Mesothelial cell of epicardium (in vitro differentiated cells): ENCODE results near the gene PSMD12. TPM values are rescaled to one million over a fixed set of nuclear protein-coding genes. Genes with fewer than 3 reads are reported as not detected.

Experiments
- DNase-seq, 2 experiments: peaks; one replicate each; pipeline ENCODE4 v3.0.0; 2021; ENCODE audit warnings: low spot score in 2 of 2; ENCODE audit not compliant: unreplicated experiment in 2 of 2
- H3K27ac Mint-ChIP-seq: 2 replicates; pipeline ENCODE4 v1.8.0; 2021; ENCODE audit warnings: mixed read lengths
- H3K27me3 Mint-ChIP-seq: 2 replicates; pipeline ENCODE4 v1.8.0; 2021; ENCODE audit warnings: low read depth, mixed read lengths
- H3K36me3 Mint-ChIP-seq: 2 replicates; pipeline ENCODE4 v1.8.0; 2021; ENCODE audit warnings: mixed read lengths
- H3K4me1 Mint-ChIP-seq: 2 replicates; pipeline ENCODE4 v1.8.0; 2021; ENCODE audit warnings: mixed read lengths
- H3K4me3 Mint-ChIP-seq: 2 replicates; pipeline ENCODE4 v1.8.0; 2021; ENCODE audit warnings: mild to moderate bottlenecking, moderate library complexity, mixed read lengths
- H3K9me3 Mint-ChIP-seq: 2 replicates; pipeline ENCODE4 v1.8.0; 2021; ENCODE audit warnings: mixed read lengths
- total RNA-seq: library from RNA; stranded (reverse); gene quantifications from 3 replicates; pipeline ENCODE4 v1.2.1, GENCODE V29; 2021
- TF ChIP-seq, protein P1 (sequence below): fragments of 200-600 bp; sonication (generic); IDR thresholded peaks from one replicate; pipeline ENCODE4 v1.5.0; 2021; ENCODE audit warnings: antibody characterized with exemption; ENCODE audit not compliant: unreplicated experiment

PSMD12 gene
- total RNA-seq, 1 donor from 2014 or later, result 41.7 TPM

DNA sequence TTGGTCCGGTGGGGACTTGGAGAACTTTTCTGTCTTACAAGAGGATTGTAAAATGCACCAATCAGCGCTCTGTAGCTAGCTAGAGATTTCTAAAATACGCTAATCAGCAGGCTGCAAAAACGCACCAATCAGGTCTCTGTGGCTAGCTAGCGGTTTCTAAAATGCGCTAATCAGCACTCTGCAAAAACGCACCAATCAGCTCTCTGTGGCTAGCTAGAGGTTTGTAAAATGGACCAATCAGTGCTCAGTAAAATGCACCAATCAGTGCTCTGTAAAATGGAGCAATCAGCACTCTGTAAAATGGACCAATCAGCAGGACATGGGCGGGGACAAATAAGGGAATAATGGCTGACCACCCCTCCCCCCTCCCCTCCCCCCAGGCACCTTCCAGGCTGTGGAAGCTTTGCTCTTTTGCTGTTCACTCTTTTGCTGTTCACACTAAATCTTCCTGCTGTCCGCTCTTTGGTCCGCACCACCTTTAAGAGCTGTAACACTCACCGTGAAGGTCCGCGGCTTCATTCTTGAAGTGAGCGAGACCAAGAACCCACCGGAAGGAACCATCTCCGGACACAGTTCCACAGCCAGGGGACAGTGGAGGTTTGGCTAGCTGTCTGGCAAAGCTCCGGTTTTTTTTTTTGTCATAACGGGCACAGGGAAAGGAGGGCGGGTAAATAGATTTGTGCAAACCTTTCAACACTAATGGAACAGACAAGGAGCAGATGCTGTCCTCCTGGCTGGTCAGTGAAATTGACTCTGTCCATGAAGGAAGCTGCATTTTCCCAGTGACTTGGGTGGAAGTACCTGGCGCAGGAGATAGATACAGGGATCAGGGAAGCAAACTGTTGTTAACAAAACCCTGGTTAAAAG, 19.0 kb upstream of the PSMD12 start:
- no peak overlapping the region for H3K27ac Mint-ChIP-seq
- H3K4me3 Mint-ChIP-seq, result no peak overlapping the region
- H3K36me3 Mint-ChIP-seq, result no peaks in the 10 kb centered on the region
- no peaks in the 10 kb centered on the region for H3K9me3 Mint-ChIP-seq
- H3K4me1 Mint-ChIP-seq, result no peaks in the 10 kb centered on the region
- H3K27me3 Mint-ChIP-seq, result no peaks in the 10 kb centered on the region
- TF ChIP-seq, protein P1, sequence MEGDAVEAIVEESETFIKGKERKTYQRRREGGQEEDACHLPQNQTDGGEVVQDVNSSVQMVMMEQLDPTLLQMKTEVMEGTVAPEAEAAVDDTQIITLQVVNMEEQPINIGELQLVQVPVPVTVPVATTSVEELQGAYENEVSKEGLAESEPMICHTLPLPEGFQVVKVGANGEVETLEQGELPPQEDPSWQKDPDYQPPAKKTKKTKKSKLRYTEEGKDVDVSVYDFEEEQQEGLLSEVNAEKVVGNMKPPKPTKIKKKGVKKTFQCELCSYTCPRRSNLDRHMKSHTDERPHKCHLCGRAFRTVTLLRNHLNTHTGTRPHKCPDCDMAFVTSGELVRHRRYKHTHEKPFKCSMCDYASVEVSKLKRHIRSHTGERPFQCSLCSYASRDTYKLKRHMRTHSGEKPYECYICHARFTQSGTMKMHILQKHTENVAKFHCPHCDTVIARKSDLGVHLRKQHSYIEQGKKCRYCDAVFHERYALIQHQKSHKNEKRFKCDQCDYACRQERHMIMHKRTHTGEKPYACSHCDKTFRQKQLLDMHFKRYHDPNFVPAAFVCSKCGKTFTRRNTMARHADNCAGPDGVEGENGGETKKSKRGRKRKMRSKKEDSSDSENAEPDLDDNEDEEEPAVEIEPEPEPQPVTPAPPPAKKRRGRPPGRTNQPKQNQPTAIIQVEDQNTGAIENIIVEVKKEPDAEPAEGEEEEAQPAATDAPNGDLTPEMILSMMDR, result no peak
- DNase-seq, result no peak

DNA sequence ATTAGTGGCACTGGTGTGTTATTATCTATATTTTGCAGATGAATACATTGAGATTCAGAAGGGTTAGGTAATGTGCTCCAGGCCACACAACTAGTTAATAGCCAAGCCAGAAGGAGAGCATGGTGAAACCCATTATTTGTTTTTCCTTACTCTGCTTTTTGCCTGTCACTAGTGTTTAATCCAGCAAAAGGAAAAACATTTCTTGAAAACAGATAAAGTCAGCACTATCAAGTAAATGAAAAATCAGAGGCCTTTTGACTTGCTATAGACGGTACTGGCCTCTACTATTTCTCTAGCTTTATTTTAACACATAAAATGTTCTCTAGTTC, 15.5 kb upstream of the PSMD12 start:
- H3K36me3 Mint-ChIP-seq, result no peaks in the 10 kb centered on the region

DNA sequence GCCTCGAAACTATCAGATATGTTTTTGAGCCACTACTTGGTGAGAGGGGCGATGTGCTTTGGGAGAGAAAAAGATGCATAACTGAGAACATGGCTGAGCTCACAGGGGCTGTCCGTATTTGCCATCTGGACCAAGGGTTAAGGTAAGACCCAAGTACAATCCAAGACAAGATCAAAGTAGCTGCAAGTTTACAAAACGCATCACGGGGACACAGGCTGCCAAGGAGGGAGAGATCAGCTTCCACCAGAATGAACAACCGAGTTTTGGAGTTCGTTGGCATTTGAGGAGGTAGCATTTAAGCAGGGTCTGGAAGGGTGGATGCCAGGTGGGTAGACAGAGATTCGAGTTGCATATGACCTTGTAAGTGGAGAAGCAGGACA, 12.9 kb upstream of the PSMD12 start:
- no peak for DNase-seq
- H3K9me3 Mint-ChIP-seq, result no peaks in the 10 kb centered on the region
- TF ChIP-seq, protein P1, result no peak
- no peaks in the 10 kb centered on the region for H3K27me3 Mint-ChIP-seq
- H3K27ac Mint-ChIP-seq, result peak overlapping the region; percentile 82
- peaks cover 25% of the 10 kb centered on the region for H3K4me1 Mint-ChIP-seq
- H3K36me3 Mint-ChIP-seq, result no peaks in the 10 kb centered on the region
- H3K4me3 Mint-ChIP-seq, result peak overlapping the region; percentile 82

More for the DNA sequence above, 15.5 kb upstream of the PSMD12 start:
- Mint-ChIP-seq H3K4me1 (peaks cover 6% of the 10 kb centered on the region), H3K27me3 (no peaks in the 10 kb centered on the region), H3K4me3 (no peak overlapping the region), H3K9me3 (no peaks in the 10 kb centered on the region), H3K27ac (no peak overlapping the region)
- no peak for DNase-seq
- TF ChIP-seq, protein P1, result no peak

DNA sequence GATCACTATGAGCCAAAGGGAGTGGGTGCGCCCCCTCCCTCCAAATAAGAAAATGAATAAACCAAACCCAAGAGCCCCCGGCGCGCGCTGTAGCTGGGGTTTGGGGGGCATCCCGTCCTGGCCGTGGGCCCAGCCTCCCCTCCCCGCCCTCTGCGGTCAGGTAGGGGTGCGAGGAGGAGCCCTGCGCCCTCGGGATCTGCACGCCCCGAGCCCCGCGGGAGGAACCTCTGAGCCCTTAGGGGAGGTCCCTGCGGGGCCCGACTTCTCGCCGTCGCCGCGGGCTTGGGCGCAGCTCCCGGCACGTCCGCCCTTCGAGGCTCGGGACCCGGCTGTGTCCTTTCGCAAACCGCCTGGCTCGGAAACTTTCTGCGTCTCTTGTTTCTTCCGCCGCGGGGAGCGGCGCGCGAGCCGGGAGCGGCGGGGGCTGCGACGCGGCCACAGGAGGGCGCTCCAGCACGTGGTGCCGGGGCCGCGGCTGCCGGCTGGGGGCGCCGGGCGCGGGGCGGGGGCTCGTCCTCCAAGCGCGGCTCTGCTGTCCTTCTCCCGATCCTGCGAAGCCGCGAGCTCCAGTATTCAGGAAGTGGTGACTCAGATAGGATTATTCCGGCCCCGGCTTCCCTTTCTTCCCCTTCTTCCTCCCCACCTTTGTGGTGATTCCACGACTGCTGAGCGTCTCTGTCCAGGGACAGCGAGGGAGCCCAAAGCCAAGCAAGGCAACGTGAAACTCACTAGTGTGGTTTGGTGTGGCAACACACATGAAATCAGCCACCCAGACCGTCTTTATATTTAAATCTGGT, 12.3 kb upstream of the PSMD12 start:
- peak overlapping the region; percentile 82 for H3K27ac Mint-ChIP-seq
- H3K27me3 Mint-ChIP-seq, result no peaks in the 10 kb centered on the region
- peak; percentile 77 to 88 for DNase-seq
- no peaks in the 10 kb centered on the region for H3K9me3 Mint-ChIP-seq
- H3K4me1 Mint-ChIP-seq, result peaks cover 25% of the 10 kb centered on the region
- no peaks in the 10 kb centered on the region for H3K36me3 Mint-ChIP-seq
- TF ChIP-seq, protein P1, result peak; percentile 58
- H3K4me3 Mint-ChIP-seq, result peak overlapping the region; percentile 82

DNA sequence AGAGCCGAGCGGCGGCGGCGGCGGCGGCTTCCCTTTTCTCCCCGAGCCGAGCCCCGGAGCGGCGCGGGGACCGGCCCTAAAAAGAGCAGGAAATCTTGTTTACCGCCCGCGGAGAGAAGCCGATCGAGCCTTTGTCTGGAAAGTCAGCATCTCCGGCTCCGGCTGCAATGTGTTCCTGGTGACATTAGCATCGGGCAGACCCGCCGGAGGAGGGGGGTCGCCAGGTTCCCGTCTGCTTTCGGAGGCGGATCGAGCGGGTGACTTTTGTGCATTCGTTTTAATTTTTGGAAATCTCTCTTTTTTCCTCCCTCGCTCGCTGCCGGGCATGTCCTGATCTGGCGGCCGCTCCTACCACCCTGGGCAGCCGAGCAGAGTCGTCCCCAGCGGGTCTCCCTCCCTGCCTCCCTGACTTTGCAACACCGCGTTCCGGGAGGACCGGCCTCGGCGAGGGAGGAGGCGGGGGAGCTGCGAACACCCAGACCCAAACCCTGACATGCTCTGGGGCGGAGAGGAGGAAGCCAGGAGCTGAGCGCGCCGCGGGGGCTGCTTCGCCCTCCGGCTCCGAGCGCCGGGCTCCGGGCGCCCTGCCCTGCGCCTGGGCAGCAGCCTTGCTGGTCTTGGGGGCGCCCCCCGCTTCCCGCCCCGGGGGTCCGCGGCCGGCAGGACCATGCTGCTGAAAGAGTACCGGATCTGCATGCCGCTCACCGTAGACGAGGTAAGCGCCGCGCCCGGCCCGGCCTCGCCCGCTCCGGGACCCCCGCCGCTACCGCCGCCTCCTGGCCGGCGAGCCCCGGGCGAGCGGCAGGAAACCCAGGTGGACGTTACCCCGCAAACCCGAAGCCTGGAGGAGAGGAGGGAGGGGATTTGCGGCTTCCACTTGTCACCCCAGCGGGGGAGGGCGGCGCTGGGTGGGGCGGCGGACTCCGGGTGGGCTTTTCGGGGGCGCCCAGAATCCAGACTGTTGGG, 11.4 kb upstream of the PSMD12 start:
- H3K9me3 Mint-ChIP-seq, result no peaks in the 10 kb centered on the region
- TF ChIP-seq, protein P1, result no peak
- peak overlapping the region; percentile 84 for H3K27ac Mint-ChIP-seq
- peak; percentile 37 to 71 for DNase-seq
- peak overlapping the region; percentile 82 for H3K4me3 Mint-ChIP-seq
- H3K4me1 Mint-ChIP-seq, result peaks cover 25% of the 10 kb centered on the region
- no peaks in the 10 kb centered on the region for H3K27me3 Mint-ChIP-seq
- H3K36me3 Mint-ChIP-seq, result no peaks in the 10 kb centered on the region
